ENCODE results near the gene TBC1D1. TPM values are rescaled to one million over a fixed set of nuclear protein-coding genes. Genes with fewer than 3 reads are reported as not detected.
A peak's percentile ranks its signal among the peaks of the same experiment; 100 is the strongest.
"Not testable (repeated sequence)": the region's sequence is repeated elsewhere in the genome, so short reads cannot be mapped to it uniquely, and the experiment has no call there.

Gene TBC1D1
- total RNA-seq, 1 donor from 2014 or later: 181 TPM

DNA sequence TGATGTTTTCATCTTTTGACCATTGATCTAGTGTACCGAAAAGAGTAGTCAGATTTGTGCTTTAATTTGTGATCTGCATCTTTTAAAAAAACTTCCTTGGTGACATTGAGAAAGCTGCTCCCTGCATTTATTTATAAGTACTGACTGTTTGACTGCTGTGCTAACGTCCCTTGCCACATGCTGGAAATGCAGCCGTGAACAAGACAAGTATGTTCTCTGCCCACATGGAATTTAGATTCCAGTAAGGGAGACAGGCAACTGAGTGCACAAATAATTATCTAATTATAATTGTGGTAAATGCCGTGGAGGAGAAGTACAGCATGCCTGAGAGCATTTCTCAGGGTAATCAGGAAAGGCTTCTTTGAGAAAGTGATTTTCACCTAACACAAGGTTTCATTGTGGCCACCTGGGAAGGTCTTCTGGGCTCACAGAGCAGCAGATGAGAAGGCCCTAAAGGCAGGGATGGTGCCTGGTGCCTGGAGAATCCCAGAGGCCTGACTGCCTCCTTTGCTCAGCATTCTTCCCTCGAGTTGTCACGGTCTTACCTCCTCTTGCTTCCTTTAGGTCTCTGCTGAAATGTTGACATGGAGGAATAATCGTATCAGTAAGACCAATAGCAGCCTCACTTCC is 125.1 kb downstream of the TBC1D1 start:
- no peak for DNase-seq (ENCODE audit: low read depth)

DNA sequence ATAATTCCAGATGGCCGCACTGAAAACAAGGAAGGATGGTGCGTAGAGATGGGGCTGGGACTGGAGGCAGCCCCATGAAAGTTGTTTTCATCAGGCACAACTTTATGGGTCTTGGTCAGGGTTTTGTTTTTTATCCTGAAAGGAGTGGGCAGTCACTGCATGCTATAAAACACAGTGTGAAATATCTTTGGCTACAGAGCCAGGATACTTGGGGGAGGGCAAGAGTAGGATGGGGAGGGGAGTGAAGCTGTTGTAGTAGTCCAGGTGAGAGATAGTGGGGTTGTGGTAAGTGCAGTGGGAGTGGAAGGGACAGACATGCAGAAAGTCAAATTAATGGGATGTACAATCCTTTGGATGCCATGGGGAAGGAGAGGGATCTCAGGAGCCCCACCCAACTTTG is 125.8 kb downstream of the TBC1D1 start:
- DNase-seq (ENCODE audit: low read depth): no peak

DNA sequence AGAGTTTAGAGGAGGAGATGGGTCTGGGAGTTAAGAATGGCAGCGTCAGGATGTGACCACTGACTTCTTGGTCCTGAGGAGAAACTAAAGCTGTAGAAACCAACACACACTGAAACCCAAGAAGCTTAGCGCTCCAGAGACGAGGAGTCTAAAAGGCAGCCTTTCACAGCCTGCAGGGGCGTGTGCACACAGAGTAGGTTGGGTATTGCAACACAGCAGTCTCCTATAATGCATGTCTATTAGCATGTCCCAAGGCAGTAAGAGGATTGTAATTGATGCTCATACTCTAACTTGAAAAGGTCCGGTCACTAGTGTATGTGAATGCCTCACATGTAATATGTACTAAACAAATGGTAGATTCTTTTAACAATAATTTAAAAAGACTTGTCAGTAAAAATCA is 126.7 kb downstream of the TBC1D1 start:
- no peak for DNase-seq (ENCODE audit: low read depth)

DNA sequence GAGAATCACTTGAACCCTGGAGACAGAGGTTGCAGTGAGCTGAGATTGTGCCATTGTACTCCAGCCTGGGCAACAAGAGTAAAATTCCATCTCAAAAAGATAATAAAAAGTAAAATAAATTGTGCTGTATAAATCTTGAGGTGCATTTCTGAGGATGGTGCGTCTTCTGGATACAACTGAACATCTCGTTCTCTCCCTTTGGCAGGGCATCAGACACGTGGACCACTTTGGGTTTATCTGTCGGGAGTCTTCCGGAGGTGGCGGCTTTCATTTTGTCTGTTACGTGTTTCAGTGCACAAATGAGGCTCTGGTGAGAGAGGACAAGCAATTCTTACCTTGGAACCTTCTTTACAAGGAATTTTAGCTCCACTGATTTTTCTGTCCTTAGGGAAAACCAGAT is 129.5 kb downstream of the TBC1D1 start:
- DNase-seq (ENCODE audit: low read depth): no peak

DNA sequence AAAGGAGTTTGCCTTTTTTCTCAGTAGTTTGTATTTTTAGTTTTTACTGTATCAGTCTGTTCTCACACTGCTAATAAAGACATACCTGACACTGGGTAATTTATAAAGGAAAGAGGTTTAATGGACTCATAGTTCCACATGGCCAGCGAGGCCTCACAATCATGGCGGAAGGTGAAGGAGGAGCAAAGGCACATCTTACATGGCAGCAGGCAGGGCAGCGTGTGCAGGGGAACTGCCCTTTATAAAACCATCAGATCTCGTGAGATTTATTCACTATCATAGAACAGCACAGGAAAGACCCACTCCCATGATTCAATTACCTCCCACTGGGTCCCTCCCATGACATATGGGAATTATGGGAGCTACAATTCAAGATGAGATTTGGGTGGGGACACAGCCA is 130.1 kb downstream of the TBC1D1 start:
- not testable (repeated sequence) for DNase-seq (ENCODE audit: low read depth)

DNA sequence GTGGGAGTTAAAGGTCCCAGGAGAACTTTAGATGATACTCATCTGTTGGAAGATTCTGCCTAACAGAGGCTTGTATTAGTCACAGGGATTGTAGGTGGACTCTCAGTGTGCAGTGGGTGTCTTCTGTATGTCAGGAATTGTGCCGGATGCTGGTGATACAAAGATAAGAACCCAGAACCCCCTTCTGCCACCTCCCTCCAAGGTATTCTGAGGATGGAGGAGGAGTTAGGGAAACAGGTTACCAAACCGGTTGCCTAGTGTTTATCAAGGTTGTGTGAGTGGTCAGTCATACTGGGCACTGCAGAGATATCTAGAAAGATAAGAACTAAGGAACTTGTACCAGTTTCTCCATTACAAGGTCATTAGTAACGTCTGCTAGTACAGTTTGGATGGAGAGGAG is 130.9 kb downstream of the TBC1D1 start:
- DNase-seq (ENCODE audit: low read depth): no peak

DNA sequence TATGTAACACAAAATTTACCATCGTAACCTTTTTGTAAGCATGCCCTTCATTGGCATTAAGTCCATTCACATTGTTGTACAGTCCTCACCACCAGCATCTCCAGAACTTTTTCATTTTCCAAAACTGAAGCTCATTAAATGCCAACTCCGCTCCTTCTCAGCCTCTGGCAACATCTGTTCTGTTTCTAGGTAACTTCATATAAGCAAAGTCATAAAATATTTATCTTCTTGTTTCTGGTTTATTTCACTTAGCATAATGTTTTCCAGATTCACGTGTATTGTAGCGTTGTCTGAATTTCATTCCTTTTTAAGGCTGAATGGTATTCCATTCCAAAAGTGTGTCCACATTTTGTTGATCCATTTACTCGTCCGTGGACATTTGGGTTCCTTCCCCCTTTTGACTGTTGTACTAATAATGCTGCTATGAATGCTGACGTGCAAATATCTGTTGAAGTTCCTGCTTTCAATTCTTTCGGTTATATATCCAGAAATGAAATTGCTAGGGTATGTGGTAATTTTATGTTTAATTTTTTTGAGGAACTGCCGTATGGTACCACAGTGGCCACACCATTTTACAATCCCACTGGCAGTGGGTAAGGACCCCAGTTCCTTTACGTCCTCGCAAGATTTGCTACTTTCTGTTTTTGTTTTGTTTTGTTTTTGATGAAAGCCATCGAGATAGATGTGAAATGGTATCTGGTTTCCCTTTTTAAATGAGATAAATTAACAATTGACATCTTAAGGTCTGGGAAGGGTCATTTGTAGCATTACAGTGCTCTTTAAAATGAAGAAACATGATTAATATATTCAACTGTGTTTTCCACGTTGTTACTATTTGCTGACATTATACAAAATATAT is 132.7 kb downstream of the TBC1D1 start:
- DNase-seq (ENCODE audit: low read depth): no peak

DNA sequence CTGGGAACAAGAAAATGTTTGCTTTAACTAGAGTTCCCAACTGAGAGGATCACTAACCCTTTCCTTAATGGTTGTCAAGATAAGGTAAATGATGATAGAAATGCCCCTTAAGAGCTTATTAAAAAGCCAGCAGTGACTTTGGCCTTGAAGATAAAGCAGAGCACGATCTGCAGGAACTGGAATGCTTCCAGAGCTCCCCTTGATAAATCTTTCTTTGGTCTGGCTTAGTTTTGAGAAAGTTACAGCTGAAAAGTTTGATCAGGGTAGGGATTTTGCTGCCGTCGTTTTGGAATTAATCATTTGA is 133.3 kb downstream of the TBC1D1 start:
- no peak for DNase-seq (ENCODE audit: low read depth)

DNA sequence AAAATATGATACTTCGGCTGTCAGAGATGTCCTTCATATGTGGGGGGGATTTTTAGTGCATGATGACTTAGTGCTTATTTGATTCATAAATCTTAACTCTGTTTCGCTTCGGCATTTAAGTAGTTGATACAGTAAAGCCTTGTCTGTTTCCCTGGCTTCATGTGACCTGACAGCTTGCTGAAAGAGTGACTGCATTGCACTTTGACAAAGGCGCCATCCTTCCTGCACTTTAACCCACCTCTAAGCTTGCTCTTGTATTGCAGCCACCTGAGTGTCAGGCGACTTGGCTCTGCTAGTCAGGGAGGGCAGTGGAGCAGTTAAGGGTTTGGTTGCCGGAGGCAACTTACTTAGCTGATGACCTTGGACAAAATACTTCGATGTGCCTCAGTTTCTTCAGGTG is 134.8 kb downstream of the TBC1D1 start:
- DNase-seq (ENCODE audit: low read depth): no peak

DNA sequence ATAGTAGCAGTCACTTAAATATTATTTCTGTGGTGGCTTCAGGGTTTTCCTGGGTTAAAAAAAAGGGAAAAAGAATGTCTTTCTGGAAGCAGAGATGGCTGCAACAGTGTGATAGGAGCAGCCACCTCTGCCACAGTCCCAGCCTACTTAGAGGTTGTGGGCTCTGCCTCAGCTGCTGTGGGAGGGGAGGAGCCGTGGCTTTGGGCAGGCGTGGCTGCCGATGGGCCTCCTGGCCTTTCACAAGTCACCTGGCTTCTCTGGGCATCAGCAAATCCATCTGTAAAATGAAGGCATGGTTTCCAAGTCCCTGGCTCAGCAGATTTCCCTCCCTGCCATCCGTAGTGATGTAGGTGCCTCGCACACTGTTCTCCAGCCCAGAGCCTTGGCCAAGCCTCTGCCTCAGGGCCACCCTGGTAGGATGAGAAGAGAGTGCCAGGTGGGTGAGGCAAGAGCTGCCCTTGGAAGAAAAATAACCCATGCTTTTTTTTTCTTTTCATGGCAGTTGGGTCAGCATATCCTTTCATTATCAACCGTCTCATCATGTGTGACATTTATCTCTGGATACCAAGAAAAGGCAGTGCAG is 135.4 kb downstream of the TBC1D1 start:
- no peak for DNase-seq (ENCODE audit: low read depth)

DNA sequence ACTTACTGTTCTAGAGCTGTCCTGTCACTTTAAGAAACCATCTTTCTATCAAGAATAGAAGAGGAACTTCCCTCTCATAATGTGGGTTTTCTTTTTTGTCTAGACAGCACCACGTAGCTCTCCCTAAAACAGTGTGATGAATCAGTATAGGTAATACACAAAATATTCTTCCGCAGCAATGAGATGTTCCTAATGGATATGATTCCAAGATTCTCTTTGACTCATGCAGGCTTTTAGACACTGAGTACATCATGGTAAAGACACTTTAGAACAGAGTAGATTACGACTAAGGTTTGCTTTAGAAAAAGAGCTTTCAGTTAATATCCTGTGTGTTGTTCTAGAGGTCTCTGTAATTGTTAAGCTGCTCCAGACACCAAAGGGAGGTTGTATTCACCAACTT is 139.1 kb downstream of the TBC1D1 start:
- no peak for DNase-seq (ENCODE audit: low read depth)

DNA sequence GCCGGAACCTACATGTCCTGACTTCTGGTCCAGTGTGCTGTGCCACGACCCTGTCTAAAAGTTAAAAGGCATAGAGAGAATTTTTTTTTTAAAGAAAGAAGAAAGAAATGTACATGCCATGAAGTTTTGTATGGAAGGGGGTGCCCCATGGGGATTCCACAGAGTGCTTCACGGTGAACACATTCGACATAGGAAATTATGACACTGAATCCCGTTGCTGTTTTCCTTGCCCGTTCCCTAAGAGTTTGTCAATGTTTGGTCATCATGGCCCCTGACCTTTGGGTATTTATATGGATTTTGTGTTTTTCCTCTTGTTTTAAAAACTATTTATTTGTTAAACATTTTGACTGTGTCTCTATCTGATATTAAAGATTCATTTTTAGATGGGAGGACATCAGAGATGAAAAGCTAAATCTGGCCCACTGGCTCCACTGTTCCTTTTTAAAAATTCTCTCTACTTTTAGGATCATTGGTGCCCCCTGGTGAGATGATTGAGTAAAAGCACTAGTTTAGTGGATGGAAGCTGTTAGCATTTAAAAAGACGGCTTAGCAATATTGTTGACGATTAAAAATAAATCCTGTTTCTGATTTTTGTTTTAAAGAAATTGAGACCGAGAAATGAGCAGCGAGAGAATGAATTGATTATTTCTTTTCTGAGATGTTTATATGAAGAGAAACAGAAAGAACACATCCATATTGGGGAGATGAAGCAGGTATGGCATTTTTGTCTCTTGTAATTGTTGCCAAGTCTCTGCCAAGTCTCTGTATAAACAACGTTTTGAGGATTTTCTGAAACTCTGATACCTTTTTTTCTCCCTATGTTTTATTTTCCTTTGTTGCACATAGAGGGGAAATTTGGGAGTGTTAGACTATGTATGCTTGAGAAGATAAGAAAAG is 144.3 kb downstream of the TBC1D1 start:
- DNase-seq (ENCODE audit: low read depth): peak; percentile 59

DNA sequence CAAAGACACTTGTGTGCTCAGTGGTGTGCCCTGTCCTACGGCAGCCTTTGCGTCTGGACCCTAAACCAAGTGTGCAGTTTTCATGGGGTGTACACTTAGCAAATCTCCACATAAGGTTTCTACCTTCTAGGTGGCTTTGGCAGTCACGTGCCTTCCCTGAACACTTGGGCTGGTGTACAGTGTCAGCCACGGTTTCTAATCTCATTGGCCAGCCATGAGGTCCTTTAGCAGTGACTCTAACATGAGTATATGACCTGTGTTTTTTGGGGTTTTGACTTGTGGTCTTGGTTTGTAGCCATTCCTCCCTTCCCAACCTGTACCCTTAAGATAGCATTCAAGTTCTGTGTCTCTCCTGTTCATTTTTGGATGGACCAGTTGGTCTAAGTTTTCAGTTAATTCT is 145.7 kb downstream of the TBC1D1 start:
- no peak for DNase-seq (ENCODE audit: low read depth)

DNA sequence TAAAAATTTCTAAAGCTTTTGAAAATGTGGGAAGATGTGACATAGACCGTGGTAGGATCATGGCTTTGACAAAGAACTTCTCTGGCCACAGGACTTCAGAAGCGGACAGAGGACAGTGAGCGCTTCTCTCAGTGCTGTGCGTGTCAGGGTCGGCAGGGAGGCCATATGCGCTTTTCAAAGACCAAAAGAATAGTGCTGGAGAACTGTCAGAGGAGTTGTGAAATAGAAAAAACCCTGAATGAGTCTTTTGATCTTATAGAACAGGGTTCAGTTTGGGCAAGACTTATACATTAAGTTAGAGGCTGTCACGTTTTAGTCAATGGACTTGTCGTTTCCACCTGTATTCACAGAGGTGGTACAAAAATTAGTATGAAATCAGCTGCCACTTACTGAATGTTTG is 146.7 kb downstream of the TBC1D1 start:
- no peak for DNase-seq (ENCODE audit: low read depth)

DNA sequence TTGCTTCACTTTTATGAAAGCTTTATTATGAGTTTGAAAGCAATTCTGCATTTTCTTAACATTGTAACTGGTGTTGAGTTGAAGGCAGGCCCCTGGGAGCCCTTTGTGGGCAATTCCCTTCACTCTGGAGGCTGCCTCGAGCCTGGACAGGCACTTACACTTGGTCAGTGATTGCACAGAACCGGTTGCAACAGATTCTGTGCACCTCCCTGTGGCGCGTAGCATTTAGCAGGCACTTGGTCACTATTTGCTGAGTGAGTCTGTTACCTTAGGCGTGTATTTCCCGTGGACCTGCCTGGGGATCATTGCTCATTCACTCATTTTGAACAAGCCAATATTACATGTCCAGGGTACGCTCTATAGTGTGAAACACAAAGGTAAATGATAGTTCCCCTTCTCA is 149.7 kb downstream of the TBC1D1 start:
- no peak for DNase-seq (ENCODE audit: low read depth)

DNA sequence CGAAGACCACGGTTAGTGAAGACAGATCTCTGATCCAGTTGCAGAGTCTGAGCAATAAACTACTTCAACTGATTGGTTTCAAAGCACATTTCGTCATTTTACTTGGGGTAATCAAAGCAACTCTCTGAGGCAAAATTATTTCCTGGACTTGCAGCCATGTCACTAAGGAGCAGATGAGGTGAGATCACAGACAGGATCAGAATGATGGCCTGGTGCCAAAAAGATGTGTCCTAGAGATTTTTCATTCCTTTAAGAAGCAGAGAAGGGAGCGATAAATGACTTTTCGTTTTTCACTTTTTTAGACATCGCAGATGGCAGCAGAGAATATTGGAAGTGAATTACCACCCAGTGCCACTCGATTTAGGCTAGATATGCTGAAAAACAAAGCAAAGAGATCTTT is 153.2 kb downstream of the TBC1D1 start:
- no peak for DNase-seq (ENCODE audit: low read depth)

DNA sequence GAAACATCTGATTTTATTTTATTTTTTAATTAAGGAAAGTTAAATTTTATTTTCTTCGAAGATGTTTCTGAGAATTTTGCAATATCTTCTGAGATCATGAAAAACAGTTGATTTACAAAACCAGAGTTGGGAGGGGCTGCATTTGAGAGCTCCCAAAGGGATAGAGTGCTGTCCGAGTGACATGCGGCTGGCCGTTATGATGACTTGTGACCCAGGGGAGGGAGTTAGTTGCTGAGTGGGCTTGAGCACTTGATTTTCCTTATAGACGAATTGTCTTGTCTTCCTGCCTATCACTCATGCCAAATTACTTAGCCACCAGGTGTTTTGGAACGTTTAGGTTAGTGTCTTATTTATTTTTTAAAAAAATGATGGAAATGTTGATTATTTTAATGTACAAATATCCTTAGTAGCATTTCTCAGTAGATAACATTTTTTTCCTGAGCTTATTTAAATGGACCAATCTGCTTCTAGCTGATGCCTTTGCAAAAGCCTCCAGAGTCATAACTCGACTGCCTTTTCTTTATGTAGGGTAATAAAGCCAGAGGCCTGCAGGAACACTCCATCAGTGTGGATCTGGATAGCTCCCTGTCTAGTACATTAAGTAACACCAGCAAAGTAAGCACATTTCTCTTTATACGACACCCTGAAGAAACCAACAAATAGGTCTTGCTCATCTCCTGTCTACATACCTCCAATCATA is 154.6 kb downstream of the TBC1D1 start:
- no peak for DNase-seq (ENCODE audit: low read depth)

DNA sequence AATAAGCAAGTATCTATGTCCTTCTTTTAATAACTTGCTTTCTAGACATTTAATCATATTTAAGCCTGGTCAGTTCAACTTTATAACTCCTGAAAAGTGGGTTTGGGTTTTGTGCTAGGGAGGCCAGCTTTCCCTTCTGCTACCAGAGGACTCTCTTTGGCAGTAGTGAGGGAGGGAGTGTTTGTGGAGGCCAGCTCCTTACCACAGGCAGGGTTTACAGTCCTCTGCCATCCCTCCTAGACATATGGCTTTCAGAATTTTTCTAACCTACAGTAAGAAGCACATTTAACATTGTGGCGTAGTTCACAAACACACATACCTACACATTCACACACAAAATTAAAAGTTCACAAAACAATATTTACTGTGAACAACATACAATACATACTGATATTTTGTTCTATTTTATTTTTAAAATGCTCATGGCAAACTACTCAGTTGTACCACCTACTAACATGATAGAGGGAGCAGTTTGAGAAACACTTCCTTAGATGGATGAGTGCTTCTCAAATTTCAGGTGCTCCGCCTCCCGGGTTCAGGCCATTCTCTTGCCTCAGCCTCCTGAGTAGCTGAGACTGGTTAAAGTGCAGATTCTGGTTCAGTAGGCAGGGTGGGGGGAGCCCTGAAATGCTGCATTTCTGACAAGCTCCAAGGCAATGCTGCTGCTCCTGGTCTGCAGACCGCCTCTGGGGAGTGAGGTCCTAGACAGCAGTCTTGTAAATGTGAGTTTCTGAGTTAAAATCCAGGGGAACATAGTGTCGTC is 156.0 kb downstream of the TBC1D1 start:
- DNase-seq (ENCODE audit: low read depth): peak; percentile 47

DNA sequence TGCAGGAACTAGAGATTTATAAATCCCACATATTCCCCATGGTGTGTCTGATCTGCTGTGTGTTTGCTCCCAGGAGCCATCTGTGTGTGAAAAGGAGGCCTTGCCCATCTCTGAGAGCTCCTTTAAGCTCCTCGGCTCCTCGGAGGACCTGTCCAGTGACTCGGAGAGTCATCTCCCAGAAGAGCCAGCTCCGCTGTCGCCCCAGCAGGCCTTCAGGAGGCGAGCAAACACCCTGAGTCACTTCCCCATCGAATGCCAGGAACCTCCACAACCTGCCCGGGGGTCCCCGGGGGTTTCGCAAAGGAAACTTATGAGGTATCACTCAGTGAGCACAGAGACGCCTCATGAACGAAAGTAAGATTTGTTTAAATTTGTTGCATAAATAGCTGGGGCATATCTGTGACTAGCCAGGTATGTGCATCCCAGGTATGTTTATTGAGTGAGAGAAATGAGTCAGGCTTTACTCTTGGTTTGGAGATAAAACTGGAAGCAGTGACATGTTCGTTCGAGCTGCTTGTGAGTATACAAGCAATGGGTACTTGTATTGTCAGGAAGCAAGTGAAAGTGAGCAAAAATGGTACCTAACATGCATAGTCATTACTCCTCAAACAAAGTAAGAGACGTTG is 158.8 kb downstream of the TBC1D1 start:
- peak; percentile 45 for DNase-seq (ENCODE audit: low read depth)

DNA sequence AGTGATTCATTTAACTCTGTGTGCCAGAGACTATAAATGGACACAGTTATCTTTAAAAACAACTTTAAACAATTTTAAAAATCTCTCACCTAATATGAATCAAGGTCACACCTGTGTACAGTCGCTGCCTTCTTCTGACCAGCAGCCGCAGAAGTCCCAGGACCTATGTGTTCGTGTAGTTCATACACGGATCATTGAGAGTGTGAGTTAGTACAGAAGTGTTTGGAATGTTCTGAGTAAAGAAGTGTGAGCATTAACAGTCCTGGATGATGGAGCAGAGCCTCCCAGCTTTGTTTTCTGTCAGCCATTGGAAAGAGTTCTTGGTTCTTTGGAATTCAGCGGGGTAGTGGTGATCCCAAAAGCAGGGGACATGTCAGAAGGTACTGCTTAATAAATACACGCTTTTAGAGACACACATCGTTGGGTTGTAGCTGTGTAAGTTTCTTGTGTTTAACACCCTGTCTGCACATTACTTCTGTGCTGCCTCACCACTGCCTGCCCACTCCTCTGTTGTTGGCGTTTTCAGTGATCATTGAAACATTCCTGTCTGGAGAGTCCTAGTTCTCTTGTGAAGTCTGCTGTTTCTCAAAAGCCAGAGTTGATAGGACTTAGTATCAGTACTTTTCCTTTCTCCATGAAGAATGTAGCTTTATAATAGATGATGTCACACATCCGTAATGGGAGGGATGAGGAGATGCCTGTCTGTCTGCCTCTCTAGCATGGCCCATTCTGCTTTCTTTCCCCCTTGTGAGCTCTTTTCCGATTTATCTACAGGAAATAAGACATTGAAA is 159.9 kb downstream of the TBC1D1 start:
- DNase-seq (ENCODE audit: low read depth): peak; percentile 45
